ENCODE measurements around the gene ADAMTSL2.

The ADAMTSL2 gene

GRCh38 chr9:133609311-133610098, 75.0 kb downstream of the ADAMTSL2 start, which contains the start of gene FAM163B:
Gene FAM163B, minus strand, starts transcription at chr9:133609389. Its CDS starts 29,166 bp downstream, at chr9:133580223.
- Histone ChIP-seq H3K27me3 (ENCODE audit: low read length) (no peaks in the 10 kb centered on the region), H2AFZ (ENCODE audit: low read depth, low read length, severe bottlenecking) (no peak within 1 kb of the TSS), H3K9me2 (replicated peaks; ENCODE audit: insufficient read depth, low read length) (no peaks in the 10 kb centered on the region), H3K9ac (ENCODE audit: low read length) (no peak within 1 kb of the TSS), H3F3A (ENCODE audit: insufficient read depth) (no peaks in the 10 kb centered on the region), H4K20me1 (ENCODE audit: low read depth, low read length) (no peaks in the 10 kb centered on the region), H3K9me3 (ENCODE audit: insufficient read depth, low read length) (no peaks in the 10 kb centered on the region), H3K79me2 (ENCODE audit: insufficient read depth, low read length) (no peaks in the 10 kb centered on the region), H3K4me3 (ENCODE audit: insufficient read depth, low read length, poor library complexity, severe bottlenecking) (no peak within 1 kb of the TSS), H3K4me2 (ENCODE audit: low read depth, low read length, poor library complexity, severe bottlenecking) (no peak within 1 kb of the TSS), H3K36me3 (ENCODE audit: low read length) (no peaks in the 10 kb centered on the region), H3K27ac (ENCODE audit: low read depth, low read length) (no peak within 1 kb of the TSS)
- no peak for TF ChIP-seq EZH2phosphoT487 (conservative IDR thresholded peaks at IDR 0.05; ENCODE audit: low read length)
- no peak for TF ChIP-seq CTCF (IDR thresholded peaks at IDR 0.05; ENCODE audit: insufficient read depth, low read length, poor library complexity, severe bottlenecking)

DNA sequence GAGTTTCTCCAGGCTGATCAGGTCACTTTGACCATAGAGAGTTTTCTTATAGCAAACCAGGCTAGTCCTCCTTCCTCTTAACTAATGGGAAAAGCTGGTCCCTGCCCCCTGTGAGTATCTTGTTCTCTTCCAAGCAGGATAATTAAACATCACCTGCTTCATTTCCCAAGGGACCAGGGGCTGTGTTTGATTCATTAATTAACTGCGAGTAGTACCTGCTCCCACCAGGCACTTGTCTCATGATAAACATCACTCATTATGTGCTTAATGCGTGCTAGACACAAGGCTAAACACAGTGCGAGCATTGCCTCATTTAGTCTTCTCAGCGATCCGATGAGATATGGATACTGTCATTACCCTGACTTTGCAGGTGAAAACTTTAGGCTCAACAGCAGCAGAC, 76.3 kb downstream of the ADAMTSL2 start:
- Histone ChIP-seq H4K20me1 (ENCODE audit: low read depth, low read length) (no peaks in the 10 kb centered on the region), H3K79me2 (ENCODE audit: insufficient read depth, low read length) (no peaks in the 10 kb centered on the region), H3K36me3 (ENCODE audit: low read length) (no peaks in the 10 kb centered on the region), H3K27ac (ENCODE audit: low read depth, low read length) (no peak overlapping the region), H3K4me2 (ENCODE audit: low read depth, low read length, poor library complexity, severe bottlenecking) (no peak overlapping the region), H3K9me2 (replicated peaks; ENCODE audit: insufficient read depth, low read length) (no peaks in the 10 kb centered on the region), H3K9ac (ENCODE audit: low read length) (no peak overlapping the region), H3K9me3 (ENCODE audit: insufficient read depth, low read length) (no peaks in the 10 kb centered on the region), H2AFZ (ENCODE audit: low read depth, low read length, severe bottlenecking) (no peak overlapping the region), H3K27me3 (ENCODE audit: low read length) (no peaks in the 10 kb centered on the region), H3F3A (ENCODE audit: insufficient read depth) (no peaks in the 10 kb centered on the region), H3K4me3 (ENCODE audit: insufficient read depth, low read length, poor library complexity, severe bottlenecking) (no peak overlapping the region)
- TF ChIP-seq EZH2phosphoT487 (conservative IDR thresholded peaks at IDR 0.05; ENCODE audit: low read length): no peak
- no peak for TF ChIP-seq CTCF (IDR thresholded peaks at IDR 0.05; ENCODE audit: insufficient read depth, low read length, poor library complexity, severe bottlenecking)

DNA sequence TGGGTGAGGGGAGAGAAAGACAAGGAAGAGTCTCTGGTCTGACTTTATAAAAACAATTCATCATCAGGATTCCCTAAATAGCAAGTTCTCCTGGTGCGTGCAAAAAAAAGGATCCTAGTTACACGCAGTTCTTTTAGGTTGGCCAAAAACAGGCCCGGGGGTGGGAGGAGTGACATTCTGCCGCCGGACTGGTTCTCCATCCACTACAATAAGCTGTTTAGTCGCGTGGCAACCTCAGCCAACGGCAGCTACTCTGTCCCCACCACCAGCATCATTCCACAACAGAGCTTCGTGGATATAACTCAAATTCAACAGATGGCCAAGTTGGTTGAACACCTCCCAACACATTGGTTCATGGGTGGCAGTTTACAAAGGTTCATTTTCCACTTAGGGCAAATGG, 77.5 kb downstream of the ADAMTSL2 start:
- Histone ChIP-seq H3K36me3 (ENCODE audit: low read length) (no peaks in the 10 kb centered on the region), H3K27ac (ENCODE audit: low read depth, low read length) (no peak overlapping the region), H3K4me3 (ENCODE audit: insufficient read depth, low read length, poor library complexity, severe bottlenecking) (no peak overlapping the region), H3F3A (ENCODE audit: insufficient read depth) (no peaks in the 10 kb centered on the region), H2AFZ (ENCODE audit: low read depth, low read length, severe bottlenecking) (no peak overlapping the region), H3K9ac (ENCODE audit: low read length) (no peak overlapping the region), H3K4me2 (ENCODE audit: low read depth, low read length, poor library complexity, severe bottlenecking) (no peak overlapping the region), H3K79me2 (ENCODE audit: insufficient read depth, low read length) (no peaks in the 10 kb centered on the region), H3K9me2 (replicated peaks; ENCODE audit: insufficient read depth, low read length) (no peaks in the 10 kb centered on the region), H3K9me3 (ENCODE audit: insufficient read depth, low read length) (no peaks in the 10 kb centered on the region), H4K20me1 (ENCODE audit: low read depth, low read length) (no peaks in the 10 kb centered on the region), H3K27me3 (ENCODE audit: low read length) (no peaks in the 10 kb centered on the region)
- TF ChIP-seq CTCF (IDR thresholded peaks at IDR 0.05; ENCODE audit: insufficient read depth, low read length, poor library complexity, severe bottlenecking): no peak
- no peak for TF ChIP-seq EZH2phosphoT487 (conservative IDR thresholded peaks at IDR 0.05; ENCODE audit: low read length)
